H9 (cell line): Measurements from ENCODE around the gene RPS6KB2. TPM values are rescaled to one million over a fixed set of nuclear protein-coding genes. Genes with fewer than 3 reads are reported as not detected.
A peak's percentile ranks its signal among the peaks of the same experiment; 100 is the strongest.

Experiments
- DNase-seq: peaks from one replicate; pipeline ENCODE4 v3.0.0-alpha.2; 2017
- H2AFZ ChIP-seq: one replicate; pipeline ENCODE4 v1.6.1; 2013; ENCODE audit warnings: mild to moderate bottlenecking, low read length, control low read depth, moderate library complexity
- H2AK5ac ChIP-seq: 2 replicates; pipeline ENCODE4 v1.6.1; 2013; ENCODE audit warnings: low read length, control low read depth, mixed read lengths; ENCODE audit not compliant: insufficient read length
- H2BK120ac ChIP-seq: one replicate; pipeline ENCODE4 v1.6.1; 2013; ENCODE audit warnings: low read depth, mild to moderate bottlenecking, low read length, control low read depth, inconsistent platforms; ENCODE audit not compliant: poor library complexity, severe bottlenecking
- H2BK12ac ChIP-seq: 2 replicates; pipeline ENCODE4 v1.6.1; 2013; ENCODE audit warnings: low read length, control low read depth, mixed read lengths, low read depth; ENCODE audit not compliant: insufficient read length
- H2BK15ac ChIP-seq: 2 replicates; pipeline ENCODE4 v1.6.1; 2013; ENCODE audit warnings: low read depth, low read length, control low read depth
- H2BK20ac ChIP-seq: one replicate; pipeline ENCODE4 v1.6.1; 2013; ENCODE audit warnings: low read depth, mild to moderate bottlenecking, low read length, control low read depth, inconsistent platforms; ENCODE audit not compliant: poor library complexity, severe bottlenecking
- H2BK5ac ChIP-seq: 2 replicates; pipeline ENCODE4 v1.6.1; 2013; ENCODE audit warnings: low read length, control low read depth, mixed read lengths; ENCODE audit not compliant: insufficient read length
- H3K14ac ChIP-seq: 2 replicates; pipeline ENCODE4 v1.6.1; 2013; ENCODE audit warnings: low read length, control low read depth; ENCODE audit not compliant: insufficient read depth
- H3K18ac ChIP-seq: 2 replicates; pipeline ENCODE4 v1.6.1; 2013; ENCODE audit warnings: low read depth, mild to moderate bottlenecking, mixed read lengths, low read length, control low read depth; ENCODE audit not compliant: insufficient read length
- H3K23ac ChIP-seq: 2 replicates; pipeline ENCODE4 v1.6.1; 2013; ENCODE audit warnings: low read length, control low read depth, mixed read lengths, low read depth; ENCODE audit not compliant: insufficient read length
- H3K23me2 ChIP-seq: 2 replicates; pipeline ENCODE4 v1.6.1; 2013; ENCODE audit warnings: low read depth, mild to moderate bottlenecking, mixed read lengths, low read length, control low read depth; ENCODE audit not compliant: insufficient read length, poor library complexity, severe bottlenecking
- H3K27ac ChIP-seq: 2 replicates; pipeline ENCODE4 v1.5.1; 2013; ENCODE audit warnings: low read length, control low read depth, mixed read lengths, low read depth; ENCODE audit not compliant: insufficient read length
- H3K27me3 ChIP-seq: 2 replicates; pipeline ENCODE4 v1.6.1; 2013; ENCODE audit warnings: low read length, control low read depth, inconsistent platforms; ENCODE audit not compliant: insufficient read depth
- H3K4ac ChIP-seq: 2 replicates; pipeline ENCODE4 v1.6.1; 2013; ENCODE audit warnings: low read depth, mild to moderate bottlenecking, control low read depth, inconsistent platforms, low read length, moderate library complexity
- H3K4me1 ChIP-seq: 2 replicates; pipeline ENCODE4 v1.6.1; 2013; ENCODE audit warnings: low read length, control low read depth, inconsistent platforms; ENCODE audit not compliant: insufficient read depth
- H3K4me2 ChIP-seq: 2 replicates; pipeline ENCODE4 v1.6.1; 2013; ENCODE audit warnings: low read length, control low read depth, mixed read lengths; ENCODE audit not compliant: insufficient read length, insufficient read depth
- H3K56ac ChIP-seq: 2 replicates; pipeline ENCODE4 v1.6.1; 2013; ENCODE audit warnings: low read depth, mild to moderate bottlenecking, mixed read lengths, low read length, control low read depth; ENCODE audit not compliant: insufficient read length
- H3K79me1 ChIP-seq: 2 replicates; pipeline ENCODE4 v1.6.1; 2013; ENCODE audit warnings: low read depth, mild to moderate bottlenecking, moderate library complexity, low read length, control low read depth, inconsistent platforms; ENCODE audit not compliant: insufficient read depth, poor library complexity, severe bottlenecking
- H3K79me2 ChIP-seq: 2 replicates; pipeline ENCODE4 v1.6.1; 2013; ENCODE audit warnings: low read length, control low read depth, inconsistent platforms; ENCODE audit not compliant: insufficient read depth
- H3K9ac ChIP-seq: 2 replicates; pipeline ENCODE4 v1.6.1; 2013; ENCODE audit warnings: low read length, control low read depth, mixed read lengths; ENCODE audit not compliant: insufficient read length; ENCODE audit errors: extremely low read depth
- H3K9me3 ChIP-seq: one replicate; pipeline ENCODE4 v1.6.1; 2013; ENCODE audit warnings: low read depth, low read length, inconsistent platforms; ENCODE audit not compliant: control insufficient read depth
- H3T11ph ChIP-seq: one replicate; pipeline ENCODE4 v1.6.1; 2013; ENCODE audit warnings: mild to moderate bottlenecking, low read length, control low read depth, inconsistent platforms
- H4K20me1 ChIP-seq: one replicate; pipeline ENCODE4 v1.6.1; 2013; ENCODE audit not compliant: control insufficient read depth, insufficient read length, insufficient read depth
- H4K5ac ChIP-seq: 2 replicates; pipeline ENCODE4 v1.6.1; 2013; ENCODE audit warnings: low read depth, mild to moderate bottlenecking, mixed read lengths, low read length, control low read depth; ENCODE audit not compliant: insufficient read length
- H4K8ac ChIP-seq: replicated peaks from 2 replicates; pipeline ENCODE4 v1.6.1; 2013; ENCODE audit warnings: low read length, control low read depth, mixed read lengths, low read depth; ENCODE audit not compliant: insufficient read length
- H4K91ac ChIP-seq: 2 replicates; pipeline ENCODE4 v1.6.1; 2013; ENCODE audit warnings: low read depth, mild to moderate bottlenecking, moderate library complexity, mixed read lengths, low read length, control low read depth; ENCODE audit not compliant: insufficient read length
- H3K27ac Mint-ChIP-seq, 3 experiments: 2 replicates in 2 of 3; 3 replicates in 1 of 3; pipeline ENCODE4 v1.8.0; 2020 to 2021; ENCODE audit warnings: mixed read lengths in 3 of 3, mild to moderate bottlenecking in 1 of 3, moderate library complexity in 1 of 3
- H3K27me3 Mint-ChIP-seq: 2 replicates; pipeline ENCODE4 v1.8.0; 2021; ENCODE audit warnings: low read depth, mild to moderate bottlenecking, moderate library complexity, mixed read lengths
- H3K36me3 Mint-ChIP-seq, 3 experiments: 2 replicates in 2 of 3; 3 replicates in 1 of 3; pipeline ENCODE4 v1.8.0; 2020 to 2021; ENCODE audit warnings: low read depth in 3 of 3, mixed read lengths in 3 of 3; ENCODE audit not compliant: insufficient read depth in 1 of 3
- H3K4me1 Mint-ChIP-seq, 2 experiments: 2 replicates each; pipeline ENCODE4 v1.8.0; 2020; ENCODE audit warnings: mixed read lengths in 2 of 2
- H3K4me3 Mint-ChIP-seq, 2 experiments: 2 replicates in 1 of 2; 3 replicates in 1 of 2; pipeline ENCODE4 v1.8.0; 2020 to 2021; ENCODE audit warnings: mild to moderate bottlenecking in 2 of 2, mixed read lengths in 2 of 2, moderate library complexity in 1 of 2
- H3K9me3 Mint-ChIP-seq, 2 experiments: 2 replicates in 1 of 2; 3 replicates in 1 of 2; pipeline ENCODE4 v1.8.0; 2020; ENCODE audit warnings: mild to moderate bottlenecking in 2 of 2, mixed read lengths in 2 of 2, moderate library complexity in 1 of 2
- CTCF ChIP-seq: fragments of 200-600 bp; sonication (generic); conservative IDR thresholded peaks from 3 replicates; pipeline ENCODE4 v1.8.0; 2021; ENCODE audit warnings: antibody characterized with exemption, mild to moderate bottlenecking
- WGBS: extraction: QIAGEN DNeasy Blood & Tissue Kit; methylation state at CpG from one replicate; pipeline ENCODE4 v1.1.7; 2013; ENCODE audit warnings: missing lambda C conversion rate, low lambda C conversion rate, mixed read lengths; ENCODE audit not compliant: insufficient read length; ENCODE audit errors: extremely low coverage; 5-methylcytosine and 5-hydroxymethylcytosine counted together
- long read RNA-seq: library from polyadenylated mRNA; unstranded; transcript quantifications from one replicate; pipeline ENCODE4 v2.0.0, GENCODE V29; 2020
- total RNA-seq: library from RNA; stranded (reverse); gene quantifications from 2 replicates; pipeline ENCODE4 v1.2.1, GENCODE V29; 2021

The RPS6KB2 gene
- 46.6 and 51.7 TPM in 2 replicates for total RNA-seq
- long read RNA-seq, transcript RPS6KB2-201 (15 exons, 1,733 nt), result major isoform, 254 of 328 reads
- long read RNA-seq, partial matches to known transcripts, result 2 of 328 reads
- long read RNA-seq, other reads (novel, unspliced or antisense), result 72 of 328 reads

GRCh38 chr11:67428052-67429001 lies at the start of gene RPS6KB2:
Gene RPS6KB2 (plus strand): TSS chr11:67428494. CDS start chr11:67428546, 52 bp downstream.
- Histone ChIP-seq H2BK5ac (no peak within 1 kb of the TSS), H3K79me2 (no peaks in the 10 kb centered on the region; the same call in 1 of the 2 replicates), H3K56ac (no peak within 1 kb of the TSS), H4K5ac (no peak within 1 kb of the TSS), H4K8ac (no peak within 1 kb of the TSS), H4K91ac (no peak within 1 kb of the TSS), H2BK120ac (no peak within 1 kb of the TSS), H3K4me1 (no peaks in the 10 kb centered on the region), H3K23ac (no peak within 1 kb of the TSS), H3K9ac (peak within 1 kb of the TSS; percentile 76), H3K23me2 (peaks cover 4% of the 10 kb centered on the region), H2BK20ac (no peak within 1 kb of the TSS), H3K9me3 (no peaks in the 10 kb centered on the region), H2BK15ac (no peak within 1 kb of the TSS), H4K20me1 (no peaks in the 10 kb centered on the region), H3K79me1 (no peaks in the 10 kb centered on the region), H2BK12ac (no peak within 1 kb of the TSS), H3K27ac (no peak within 1 kb of the TSS), H3K14ac (no peak within 1 kb of the TSS; the same call in 1 of the 2 replicates), H2AK5ac (no peak within 1 kb of the TSS), H3K4ac (no peak within 1 kb of the TSS), H3K27me3 (no peaks in the 10 kb centered on the region), H3K4me2 (peak within 1 kb of the TSS; percentile 90), H3T11ph (no peak within 1 kb of the TSS), H2AFZ (no peak within 1 kb of the TSS), H3K18ac (no peak within 1 kb of the TSS)
- peak; percentile 97 for DNase-seq
- peak within 1 kb of the TSS; percentile 87 to 92 for H3K4me3 Mint-ChIP-seq
- peaks cover 9 to 24% (median 19%) of the 10 kb centered on the region in 3 experiments; a peak in 6 of 7 replicates for H3K36me3 Mint-ChIP-seq
- no peaks in the 10 kb centered on the region; the same call in 1 of the 2 replicates for H3K27me3 Mint-ChIP-seq
- WGBS, result no CpG with 5 or more reads among the region's 68 CpGs
- no peak for TF ChIP-seq CTCF
- peak within 1 kb of the TSS; percentile 46 to 95 (median 85); a peak in 5 of 7 replicates for H3K27ac Mint-ChIP-seq
- H3K9me3 Mint-ChIP-seq, result no peaks in the 10 kb centered on the region
- H3K4me1 Mint-ChIP-seq, result peaks cover 9 to 12% of the 10 kb centered on the region in 2 experiments
